T-helper 2 cell treated with Interferon-gamma antibody and Interleukin-4, amounts not matched to agents 100 ng/mL and 5 ng/mL, for 36 hours (primary cell): ENCODE results near the gene UQCC3. TPM values are rescaled to one million over a fixed set of nuclear protein-coding genes. Genes with fewer than 3 reads are reported as not detected.

Source experiments
- intact Hi-C: fragments of 100-400 bp; cut with micrococcal nuclease; formaldehyde crosslinking; loops from one replicate; pipeline ENCODE4 v1.15.1; 2023
- total RNA-seq: library from RNA; stranded (reverse); gene quantifications from 2 replicates; pipeline ENCODE4 v1.2.3, GENCODE V29; 2022

UQCC3 gene
- total RNA-seq, 1 donor from 2014 or later: 9.2 TPM

GRCh38 chr11:62719302-62719978, 48.0 kb downstream of the UQCC3 start:
- intact Hi-C loops: no loop called here

GRCh38 chr11:62721994-62722393, 50.5 kb downstream of the UQCC3 start:
- intact Hi-C loops: no loop called here

Other genes with a start within 250 kb of the UQCC3 start
- 288 and 291 TPM in 2 replicates for gene AHNAK, start 124.9 kb upstream of the UQCC3 start, total RNA-seq
- 1,326 and 1,342 TPM in 2 replicates for gene EEF1G, start 97.8 kb upstream of the UQCC3 start, total RNA-seq
- gene TUT1, start 80.2 kb upstream of the UQCC3 start, total RNA-seq: 26.4 and 30.9 TPM in 2 replicates
- gene MTA2, start 69.8 kb upstream of the UQCC3 start, total RNA-seq: 257 and 262 TPM in 2 replicates
- gene EML3, start 58.9 kb upstream of the UQCC3 start, total RNA-seq: 126 and 133 TPM in 2 replicates
- gene ROM1, start 58.4 kb upstream of the UQCC3 start, total RNA-seq: 0.95 and 1.0 TPM in 2 replicates
- 65.4 and 69.3 TPM in 2 replicates for gene B3GAT3, start 49.7 kb upstream of the UQCC3 start, total RNA-seq
- 275 and 283 TPM in 2 replicates for gene GANAB, start 25.1 kb upstream of the UQCC3 start, total RNA-seq
- gene INTS5, start 18.4 kb upstream of the UQCC3 start, total RNA-seq: 31.0 and 31.8 TPM in 2 replicates
- 99.6 and 105 TPM in 2 replicates for gene C11orf98, start 6.5 kb upstream of the UQCC3 start, total RNA-seq
- gene CSKMT, start 6.4 kb upstream of the UQCC3 start, total RNA-seq: 21.3 and 24.7 TPM in 2 replicates
- gene LBHD1, start 594 bp downstream of the UQCC3 start, total RNA-seq: 18.9 and 20.7 TPM in 2 replicates
- gene UBXN1, start 7.4 kb downstream of the UQCC3 start, total RNA-seq: 113 and 119 TPM in 2 replicates
- gene LRRN4CL, start 17.9 kb downstream of the UQCC3 start, total RNA-seq: 0.25 and 0.32 TPM in 2 replicates
- gene BSCL2, start 35.8 kb downstream of the UQCC3 start, total RNA-seq: 26.5 and 28.4 TPM in 2 replicates
- 0.30 TPM in 1 of 2 replicates, not detected in the other for gene GNG3, start 36.0 kb downstream of the UQCC3 start, total RNA-seq
- gene HNRNPUL2, start 55.8 kb downstream of the UQCC3 start, total RNA-seq: 69.9 and 72.6 TPM in 2 replicates
- 37.0 and 39.9 TPM in 2 replicates for gene TTC9C, start 56.8 kb downstream of the UQCC3 start, total RNA-seq
- gene ZBTB3, start 82.5 kb downstream of the UQCC3 start, total RNA-seq: 12.9 and 13.9 TPM in 2 replicates
- gene POLR2G, start 89.9 kb downstream of the UQCC3 start, total RNA-seq: 101 and 104 TPM in 2 replicates
- gene TAF6L, start 99.7 kb downstream of the UQCC3 start, total RNA-seq: 21.6 and 21.9 TPM in 2 replicates
- 37.1 and 37.2 TPM in 2 replicates for gene TMEM179B, start 115.7 kb downstream of the UQCC3 start, total RNA-seq
- gene TMEM223, start 120.3 kb downstream of the UQCC3 start, total RNA-seq: 19.6 and 19.8 TPM in 2 replicates
- gene NXF1, start 133.8 kb downstream of the UQCC3 start, total RNA-seq: 86.2 and 91.7 TPM in 2 replicates
- 39.4 and 39.8 TPM in 2 replicates for gene STX5, start 160.4 kb downstream of the UQCC3 start, total RNA-seq
- gene TEX54, start 161.2 kb downstream of the UQCC3 start, total RNA-seq: 0.77 TPM in 1 of 2 replicates, not detected in the other
- gene WDR74, start 167.9 kb downstream of the UQCC3 start, total RNA-seq: 77.5 and 81.6 TPM in 2 replicates
- 163 TPM in 2 replicates for gene SLC3A2, start 209.2 kb downstream of the UQCC3 start, total RNA-seq
- not detected in 2 replicates for gene CHRM1, start 249.7 kb downstream of the UQCC3 start, total RNA-seq